ENCODE measurements around the gene CCDC127. TPM values are rescaled to one million over a fixed set of nuclear protein-coding genes. Genes with fewer than 3 reads are reported as not detected.
"Not testable (repeated sequence)": the region's sequence is repeated elsewhere in the genome, so short reads cannot be mapped to it uniquely, and the experiment has no call there.

The CCDC127 gene
- total RNA-seq, 2 experiments from 2014 or later, result 5.6 to 6.5 TPM

DNA sequence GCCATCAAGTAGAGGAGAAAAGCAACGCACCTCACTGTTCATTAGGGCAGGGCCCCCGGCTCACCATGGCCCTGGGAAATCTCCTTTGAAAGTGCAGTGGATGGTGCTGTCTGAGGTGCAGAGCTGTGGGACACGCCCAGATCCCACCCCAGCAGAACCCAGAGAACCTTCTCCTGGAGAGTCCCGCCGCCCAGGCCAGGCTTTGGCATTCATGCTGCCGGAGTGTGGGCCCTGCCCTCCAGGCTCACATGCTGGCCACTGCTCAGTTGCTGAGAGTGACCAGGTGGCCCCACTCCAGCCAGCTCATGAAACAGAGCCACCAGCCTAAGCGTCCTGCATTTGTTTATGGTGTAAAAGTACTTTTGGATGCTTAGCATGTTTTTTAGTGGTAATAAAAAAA lies 50.4 kb downstream of the CCDC127 start:
- POLR2A ChIA-PET, result no interaction called here
- Mint-ChIP-seq H3K27me3 (no peaks in the 10 kb centered on the region), H3K36me3 (ENCODE audit: low read depth) (no peaks in the 10 kb centered on the region), H3K4me3 (no peak overlapping the region), H3K27ac (no peak overlapping the region), H3K9me3 (no peaks in the 10 kb centered on the region), H3K4me1 (no peaks in the 10 kb centered on the region)
- CTCF ChIA-PET, result no interaction called here
- no peak for DNase-seq

DNA sequence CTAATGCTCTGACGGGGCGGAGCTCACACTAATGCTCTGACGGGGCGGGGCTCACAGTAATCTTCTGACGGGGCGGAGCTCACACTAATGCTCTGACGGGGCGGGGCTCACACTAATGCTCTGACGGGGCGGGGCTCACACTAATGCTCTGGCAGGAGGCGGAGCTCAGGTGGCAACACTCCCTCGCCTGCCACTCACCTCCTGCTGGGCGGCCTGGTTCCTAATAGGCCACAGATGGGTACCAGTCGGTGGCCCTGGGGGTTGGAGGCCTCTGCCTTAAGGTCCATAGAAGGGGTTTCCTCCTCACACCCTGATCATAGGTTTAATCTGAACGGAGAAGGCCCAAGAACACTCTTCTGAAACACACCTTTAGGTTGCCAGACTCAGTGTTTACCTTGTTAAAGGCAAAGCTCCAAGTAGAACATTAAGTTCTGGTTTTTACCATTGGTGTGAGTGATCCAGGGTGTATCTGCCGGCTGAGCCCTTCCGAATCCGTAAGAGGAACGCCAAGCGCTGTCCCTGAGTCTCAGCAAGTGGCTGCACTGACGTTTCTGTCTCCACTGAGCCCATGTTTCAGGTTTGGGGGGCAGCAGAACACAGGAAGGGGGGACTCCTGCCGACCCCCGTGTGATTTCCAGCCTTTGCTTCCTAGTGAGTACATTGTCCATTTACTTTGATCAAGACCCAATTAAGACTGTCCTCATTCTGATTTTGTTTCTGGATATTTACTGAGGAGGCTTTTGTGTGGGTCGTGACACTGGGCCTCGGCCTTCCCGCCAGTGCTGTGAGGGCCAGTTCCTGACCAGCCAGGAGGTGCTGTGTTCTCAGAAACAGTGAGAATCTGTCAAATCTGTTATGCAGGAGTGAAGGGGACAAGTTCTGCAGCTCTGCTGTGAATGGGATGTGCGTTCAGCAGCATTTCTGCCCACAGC lies 51.2 kb downstream of the CCDC127 start:
- Mint-ChIP-seq H3K4me1 (no peaks in the 10 kb centered on the region), H3K27ac (no peak overlapping the region), H3K27me3 (no peaks in the 10 kb centered on the region), H3K9me3 (no peaks in the 10 kb centered on the region), H3K36me3 (ENCODE audit: low read depth) (no peaks in the 10 kb centered on the region), H3K4me3 (no peak overlapping the region)
- no peak for DNase-seq
- POLR2A ChIA-PET, result no interaction called here
- CTCF ChIA-PET, result no interaction called here

- DNase-seq; H3K4me1 Mint-ChIP-seq; H3K9me3 Mint-ChIP-seq; CTCF ChIA-PET; POLR2A ChIA-PET; H3K27ac Mint-ChIP-seq; H3K36me3 Mint-ChIP-seq (ENCODE audit: low read depth); H3K4me3 Mint-ChIP-seq; H3K27me3 Mint-ChIP-seq: not testable (repeated sequence)
Observed at GRCh38 chr5:164783-165182, 53.2 kb downstream of the CCDC127 start.

GRCh38 chr5:164244-164643 lies 53.7 kb downstream of the CCDC127 start:
- Mint-ChIP-seq H3K4me1 (no peaks in the 10 kb centered on the region), H3K27me3 (no peaks in the 10 kb centered on the region), H3K36me3 (ENCODE audit: low read depth) (no peaks in the 10 kb centered on the region), H3K27ac (no peak overlapping the region), H3K4me3 (no peak overlapping the region), H3K9me3 (no peaks in the 10 kb centered on the region)
- no peak for DNase-seq
- CTCF ChIA-PET, result no interaction called here
- POLR2A ChIA-PET, result no interaction called here

DNA sequence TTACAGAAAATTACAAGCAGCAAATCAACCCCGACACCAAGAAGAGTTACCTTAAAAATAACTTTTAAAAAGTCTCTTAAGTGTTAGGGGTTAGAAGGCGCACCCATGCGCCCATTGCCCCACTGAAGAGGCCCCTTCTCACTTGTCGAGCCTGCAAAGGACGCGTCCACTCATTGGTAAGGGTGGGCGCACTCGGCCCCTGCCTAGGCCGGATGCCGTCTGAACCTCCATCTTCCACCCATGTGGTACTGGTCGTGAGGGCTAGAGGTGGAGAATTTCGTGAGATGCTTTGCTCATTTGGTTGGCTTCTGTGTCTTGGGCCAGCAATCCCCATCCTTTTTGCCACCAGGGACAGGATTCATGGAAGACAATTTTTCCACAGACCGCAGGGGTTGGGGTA lies 54.1 kb downstream of the CCDC127 start:
- no peaks in the 10 kb centered on the region for H3K27me3 Mint-ChIP-seq
- no peak overlapping the region for H3K27ac Mint-ChIP-seq
- no peaks in the 10 kb centered on the region for H3K9me3 Mint-ChIP-seq
- H3K4me1 Mint-ChIP-seq, result no peaks in the 10 kb centered on the region
- ChIA-PET CTCF (no interaction called here), POLR2A (no interaction called here)
- no peaks in the 10 kb centered on the region for H3K36me3 Mint-ChIP-seq (ENCODE audit: low read depth)
- DNase-seq, result no peak
- no peak overlapping the region for H3K4me3 Mint-ChIP-seq

GRCh38 chr5:163338-163620 lies 54.7 kb downstream of the CCDC127 start:
- no peak overlapping the region for H3K4me3 Mint-ChIP-seq
- H3K4me1 Mint-ChIP-seq, result no peaks in the 10 kb centered on the region
- no peaks in the 10 kb centered on the region for H3K27me3 Mint-ChIP-seq

GRCh38 chr5:162565-163337 lies 55.2 kb downstream of the CCDC127 start:
- Mint-ChIP-seq H3K27ac (no peak overlapping the region), H3K4me3 (no peak overlapping the region), H3K36me3 (ENCODE audit: low read depth) (no peaks in the 10 kb centered on the region), H3K4me1 (no peaks in the 10 kb centered on the region), H3K27me3 (no peaks in the 10 kb centered on the region), H3K9me3 (no peaks in the 10 kb centered on the region)
- DNase-seq, result no peak
- POLR2A ChIA-PET, result no interaction called here
- CTCF ChIA-PET, result no interaction called here

More at GRCh38 chr5:163338-163620, 54.7 kb downstream of the CCDC127 start:
- H3K36me3 Mint-ChIP-seq (ENCODE audit: low read depth), result no peaks in the 10 kb centered on the region
- ChIA-PET POLR2A (no interaction called here), CTCF (no interaction called here)
- no peak for DNase-seq
- no peaks in the 10 kb centered on the region for H3K9me3 Mint-ChIP-seq
- H3K27ac Mint-ChIP-seq, result no peak overlapping the region

DNA sequence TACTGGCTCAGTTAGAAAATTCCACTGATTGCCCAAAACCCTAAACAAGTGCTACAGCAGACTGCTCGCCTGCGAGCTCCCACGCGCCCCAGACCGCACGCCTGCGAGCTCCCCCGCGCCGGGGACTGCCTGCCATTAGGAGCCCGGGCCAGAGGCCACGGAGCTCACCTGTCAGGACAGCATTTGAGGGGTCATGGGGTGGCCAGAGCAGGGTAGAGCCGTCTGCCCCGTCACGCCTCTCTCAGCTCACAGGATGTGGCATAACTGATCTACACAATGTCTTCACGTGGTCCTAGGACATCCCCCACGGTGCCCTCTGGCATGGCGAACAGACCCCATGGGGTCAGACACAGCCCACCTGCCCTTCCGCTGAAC lies 55.8 kb downstream of the CCDC127 start:
- Mint-ChIP-seq H3K4me3 (no peak overlapping the region), H3K27me3 (no peaks in the 10 kb centered on the region), H3K27ac (no peak overlapping the region), H3K36me3 (ENCODE audit: low read depth) (no peaks in the 10 kb centered on the region), H3K4me1 (no peaks in the 10 kb centered on the region), H3K9me3 (no peaks in the 10 kb centered on the region)
- POLR2A ChIA-PET, result no interaction called here
- CTCF ChIA-PET, result no interaction called here
- no peak for DNase-seq

DNA sequence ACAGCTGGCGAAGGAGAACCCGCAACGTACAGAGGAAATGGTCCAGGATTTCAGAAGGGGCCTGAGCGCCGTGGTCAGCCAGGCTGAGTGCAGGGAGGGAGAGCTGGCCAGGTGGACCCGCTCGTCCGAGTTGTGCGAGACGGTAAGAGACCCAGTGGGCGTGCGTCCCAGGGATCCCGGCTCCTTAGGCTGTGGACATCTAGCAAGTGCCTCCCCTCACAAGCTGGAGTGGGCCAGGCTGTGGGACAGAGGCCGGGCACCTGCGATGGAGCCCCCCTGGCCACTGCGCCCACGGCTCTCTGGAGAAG lies 56.2 kb downstream of the CCDC127 start:
- ChIA-PET CTCF (no interaction called here), POLR2A (no interaction called here)
- no peak overlapping the region for H3K27ac Mint-ChIP-seq

GRCh38 chr5:160921-161802 lies 56.8 kb downstream of the CCDC127 start:
- no peak overlapping the region for H3K27ac Mint-ChIP-seq
- no peaks in the 10 kb centered on the region for H3K36me3 Mint-ChIP-seq (ENCODE audit: low read depth)
- no peaks in the 10 kb centered on the region for H3K9me3 Mint-ChIP-seq

More for the DNA sequence above, 56.2 kb downstream of the CCDC127 start:
- Mint-ChIP-seq H3K4me1 (no peaks in the 10 kb centered on the region), H3K36me3 (ENCODE audit: low read depth) (no peaks in the 10 kb centered on the region), H3K27me3 (no peaks in the 10 kb centered on the region), H3K9me3 (no peaks in the 10 kb centered on the region), H3K4me3 (no peak overlapping the region)
- no peak for DNase-seq

GRCh38 chr5:160173-160510 lies 57.8 kb downstream of the CCDC127 start:
- ChIA-PET POLR2A (no interaction called here), CTCF (no interaction called here)
- Mint-ChIP-seq H3K4me1 (no peaks in the 10 kb centered on the region), H3K9me3 (no peaks in the 10 kb centered on the region), H3K36me3 (ENCODE audit: low read depth) (no peaks in the 10 kb centered on the region), H3K27ac (no peak overlapping the region), H3K27me3 (no peaks in the 10 kb centered on the region), H3K4me3 (no peak overlapping the region)
- DNase-seq, result no peak

More at GRCh38 chr5:160921-161802, 56.8 kb downstream of the CCDC127 start:
- no peak overlapping the region for H3K4me3 Mint-ChIP-seq
- CTCF ChIA-PET, result no interaction called here
- no peaks in the 10 kb centered on the region for H3K4me1 Mint-ChIP-seq
- no peak for DNase-seq
- POLR2A ChIA-PET, result no interaction called here
- H3K27me3 Mint-ChIP-seq, result no peaks in the 10 kb centered on the region

- Mint-ChIP-seq H3K27ac (no peak overlapping the region), H3K36me3 (ENCODE audit: low read depth) (no peaks in the 10 kb centered on the region), H3K4me3 (no peak overlapping the region), H3K4me1 (no peaks in the 10 kb centered on the region), H3K27me3 (no peaks in the 10 kb centered on the region), H3K9me3 (no peaks in the 10 kb centered on the region)
- ChIA-PET POLR2A (no interaction called here), CTCF (no interaction called here)
- no peak for DNase-seq
Observed at GRCh38 chr5:159448-160172, 58.3 kb downstream of the CCDC127 start.

DNA sequence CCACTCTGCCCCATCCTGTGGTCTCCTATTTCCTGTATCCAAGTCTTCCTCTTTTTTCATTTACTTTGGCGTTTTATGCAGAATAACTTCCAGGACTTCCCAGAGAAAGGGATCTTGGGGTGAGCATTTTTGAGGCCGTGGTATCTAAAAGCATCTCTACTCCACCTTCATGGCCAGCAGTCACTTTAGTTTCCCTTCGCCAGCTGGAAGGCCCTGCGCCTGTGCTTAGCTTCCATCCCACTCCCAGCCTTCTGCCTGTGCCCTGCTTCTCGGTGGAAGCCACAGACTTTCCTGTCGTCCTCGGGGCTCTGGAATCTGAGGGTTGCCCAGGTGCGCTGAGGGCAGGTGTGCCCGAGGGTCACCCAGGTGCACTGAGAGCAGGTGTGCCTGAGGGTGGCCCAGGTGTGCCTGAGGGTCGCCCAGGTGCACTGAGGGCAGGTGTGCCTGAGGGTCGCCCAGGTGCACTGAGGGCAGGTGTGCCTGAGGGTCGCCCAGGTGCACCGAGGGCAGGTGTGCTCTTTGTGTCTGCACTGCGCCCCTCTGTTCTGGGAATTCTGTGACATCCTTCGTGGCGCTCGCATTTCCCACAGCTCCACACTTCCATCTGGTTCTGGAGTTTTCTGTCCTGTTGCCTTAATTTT lies 59.0 kb downstream of the CCDC127 start:
- ChIA-PET CTCF (no interaction called here), POLR2A (no interaction called here)
- DNase-seq, result no peak
- no peaks in the 10 kb centered on the region for H3K4me1 Mint-ChIP-seq
- H3K36me3 Mint-ChIP-seq (ENCODE audit: low read depth), result no peaks in the 10 kb centered on the region
- H3K9me3 Mint-ChIP-seq, result no peaks in the 10 kb centered on the region
- H3K27ac Mint-ChIP-seq, result no peak overlapping the region
- H3K27me3 Mint-ChIP-seq, result no peaks in the 10 kb centered on the region
- H3K4me3 Mint-ChIP-seq, result no peak overlapping the region

Data from activated CD4-positive, alpha-beta memory T cell treated with anti-CD3 and anti-CD28 coated beads, Interleukin-2, amount 10 ng/mL, durations not matched to agents 7 days and 5 days (primary cell).